ENCODE results near the gene ARMC9.
"Not testable (repeated sequence)": the region's sequence is repeated elsewhere in the genome, so short reads cannot be mapped to it uniquely, and the experiment has no call there.

The ARMC9 gene, protein sequence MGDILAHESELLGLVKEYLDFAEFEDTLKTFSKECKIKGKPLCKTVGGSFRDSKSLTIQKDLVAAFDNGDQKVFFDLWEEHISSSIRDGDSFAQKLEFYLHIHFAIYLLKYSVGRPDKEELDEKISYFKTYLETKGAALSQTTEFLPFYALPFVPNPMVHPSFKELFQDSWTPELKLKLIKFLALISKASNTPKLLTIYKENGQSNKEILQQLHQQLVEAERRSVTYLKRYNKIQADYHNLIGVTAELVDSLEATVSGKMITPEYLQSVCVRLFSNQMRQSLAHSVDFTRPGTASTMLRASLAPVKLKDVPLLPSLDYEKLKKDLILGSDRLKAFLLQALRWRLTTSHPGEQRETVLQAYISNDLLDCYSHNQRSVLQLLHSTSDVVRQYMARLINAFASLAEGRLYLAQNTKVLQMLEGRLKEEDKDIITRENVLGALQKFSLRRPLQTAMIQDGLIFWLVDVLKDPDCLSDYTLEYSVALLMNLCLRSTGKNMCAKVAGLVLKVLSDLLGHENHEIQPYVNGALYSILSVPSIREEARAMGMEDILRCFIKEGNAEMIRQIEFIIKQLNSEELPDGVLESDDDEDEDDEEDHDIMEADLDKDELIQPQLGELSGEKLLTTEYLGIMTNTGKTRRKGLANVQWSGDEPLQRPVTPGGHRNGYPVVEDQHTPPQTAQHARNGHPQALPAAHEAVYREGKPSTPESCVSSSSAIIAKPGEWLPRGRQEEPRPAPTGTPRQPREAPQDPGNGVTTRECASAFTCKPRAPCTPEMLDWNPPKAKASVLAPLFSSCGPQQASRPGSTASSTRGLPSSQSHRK

DNA sequence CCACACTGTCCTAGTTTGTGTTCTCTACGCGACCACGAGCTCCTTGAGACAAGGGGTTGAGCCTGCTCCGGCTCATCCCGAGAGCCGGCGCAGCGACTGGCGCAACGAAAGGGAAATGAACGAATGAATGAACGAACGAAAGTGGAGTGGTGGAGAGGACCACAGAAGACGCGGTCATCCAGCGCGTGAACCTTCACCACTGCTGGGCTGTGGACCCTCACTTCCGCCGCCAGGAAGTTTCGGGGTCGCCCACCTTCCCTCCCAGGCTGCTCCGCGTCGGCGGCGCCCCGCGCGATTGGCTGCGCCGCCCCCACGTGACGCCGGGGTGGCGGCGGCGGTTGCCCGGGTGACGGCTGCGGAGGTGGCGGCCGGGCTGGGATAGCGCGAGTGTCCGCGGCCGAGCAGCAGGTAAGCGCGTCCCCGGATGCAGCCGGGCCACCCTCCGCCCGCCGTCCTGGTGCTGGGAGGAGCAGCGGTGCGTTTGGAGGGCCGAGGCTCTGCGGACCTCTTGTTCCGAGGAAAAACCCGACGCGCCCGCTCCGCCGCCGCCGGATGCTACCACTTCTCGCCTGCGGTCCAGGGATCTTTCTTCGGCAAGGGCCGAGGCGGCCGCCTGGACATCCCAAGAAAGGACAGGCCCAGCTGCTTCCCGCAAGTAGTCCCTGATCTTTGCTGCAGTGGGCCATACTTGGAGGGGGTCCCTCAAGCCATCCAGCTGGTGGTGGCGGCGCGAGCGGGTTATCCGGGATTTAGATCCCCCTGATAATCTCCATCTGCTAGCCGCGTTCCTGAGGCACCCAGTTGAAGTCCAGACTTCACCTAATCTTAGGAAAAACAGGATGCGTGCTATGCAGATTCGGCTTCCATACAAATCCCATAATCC lies at the start of gene ARMC9:
Gene ARMC9, plus strand, starts transcription at position 341 of the 883 bp plus-strand sequence. CDS start 7,608 bp downstream, outside the sequence.
- DNase-seq = peak; percentile 29

DNA sequence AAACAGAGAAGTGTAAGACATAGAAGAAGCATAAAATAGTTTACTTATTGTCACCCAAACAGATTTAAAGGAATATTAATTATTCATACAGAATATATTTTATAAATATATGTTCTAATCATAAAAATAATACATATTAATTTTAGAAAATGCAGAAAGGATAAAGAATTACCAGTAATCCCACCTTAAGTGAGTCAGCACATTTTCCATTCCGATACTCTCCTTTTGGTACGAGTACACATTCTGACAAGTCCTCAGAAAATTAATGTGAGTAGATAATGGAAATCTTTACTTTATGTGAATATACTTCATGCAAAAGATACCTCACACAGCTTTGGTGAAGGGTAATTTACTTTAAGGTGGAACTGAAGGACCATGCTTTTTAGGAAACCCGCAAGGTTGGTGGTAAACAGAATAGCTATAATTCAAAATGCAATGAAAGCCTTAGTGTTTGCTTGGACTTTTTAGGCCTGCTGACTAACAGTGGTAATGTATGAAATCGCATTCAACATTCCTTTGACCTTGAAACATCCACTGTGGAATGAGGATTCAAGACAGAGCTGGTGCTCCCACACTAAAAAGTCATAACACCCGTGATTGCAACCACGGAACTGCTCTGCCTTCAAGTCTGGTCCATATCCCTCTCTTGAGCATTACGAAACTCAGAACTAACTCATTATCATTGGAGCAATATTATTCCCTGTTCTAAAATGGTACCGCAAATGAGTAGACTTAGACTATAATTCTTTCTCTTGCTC lies 45.5 kb upstream of the ARMC9 start:
- DNase-seq = no peak

DNA sequence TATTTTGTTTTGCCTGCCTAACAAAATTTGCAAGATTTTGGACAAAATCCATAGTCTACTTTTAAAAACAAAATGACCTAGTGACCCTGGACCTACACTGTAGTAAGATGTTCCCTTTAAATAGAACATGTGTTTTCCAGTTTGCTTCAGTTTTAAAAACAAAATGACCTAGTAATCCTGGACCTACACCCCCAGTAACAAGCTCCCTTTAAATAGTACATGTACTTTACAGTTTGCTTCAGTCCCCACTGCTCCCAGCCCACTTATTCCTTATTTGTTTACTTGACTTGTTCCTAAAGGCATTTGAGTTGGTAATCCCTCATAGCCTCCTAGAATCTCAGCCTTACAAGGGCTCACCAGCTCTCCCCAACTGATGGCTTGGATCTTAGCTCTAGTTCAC lies 39.1 kb upstream of the ARMC9 start:
- DNase-seq = no peak

DNA sequence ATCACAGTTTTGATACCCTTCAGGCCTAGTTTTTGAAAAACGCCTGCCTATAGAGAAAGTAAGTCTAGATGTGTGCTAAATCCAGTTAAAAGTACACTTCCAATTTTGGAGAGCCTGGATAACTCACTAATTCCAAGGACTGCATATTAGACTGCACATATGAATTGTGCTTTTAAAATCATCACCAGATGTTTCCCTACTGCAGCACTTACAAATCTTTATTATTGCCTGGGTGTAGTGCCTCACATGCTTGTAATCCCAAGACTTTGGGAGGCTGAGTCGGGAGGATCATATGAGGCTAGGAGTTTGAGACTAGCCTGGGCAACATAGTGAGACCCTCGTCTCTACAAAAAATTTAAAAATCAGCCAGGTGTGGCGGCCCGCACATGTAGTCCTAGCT lies 37.7 kb upstream of the ARMC9 start:
- no peak for DNase-seq

DNA sequence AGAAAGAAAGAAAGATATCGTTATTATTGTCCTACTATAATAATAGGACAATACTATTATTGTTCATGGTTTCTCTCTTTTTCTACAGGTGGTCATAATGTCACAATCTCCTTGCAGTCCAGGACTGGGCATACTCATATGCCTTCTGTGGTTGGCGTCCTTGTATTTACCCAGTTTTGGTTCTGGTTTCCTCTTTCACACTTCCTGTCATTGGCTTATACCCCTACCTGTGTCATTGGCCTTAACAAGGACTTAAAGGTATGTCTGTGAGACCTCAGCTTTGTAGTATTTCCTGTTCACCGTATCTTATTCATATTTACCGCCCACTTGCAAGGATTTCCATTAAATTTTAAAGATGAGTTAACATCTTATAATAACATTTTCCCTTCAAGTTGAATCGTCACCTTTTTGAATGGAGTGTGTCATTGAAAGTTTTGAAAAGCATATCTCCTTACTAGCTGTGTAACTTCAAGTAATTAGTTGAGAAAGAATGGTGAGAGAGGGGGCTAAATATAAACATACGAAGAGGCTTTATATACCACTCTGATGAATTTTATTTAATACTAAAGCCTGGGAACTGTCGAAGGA lies 37.1 kb upstream of the ARMC9 start:
- DNase-seq = no peak

DNA sequence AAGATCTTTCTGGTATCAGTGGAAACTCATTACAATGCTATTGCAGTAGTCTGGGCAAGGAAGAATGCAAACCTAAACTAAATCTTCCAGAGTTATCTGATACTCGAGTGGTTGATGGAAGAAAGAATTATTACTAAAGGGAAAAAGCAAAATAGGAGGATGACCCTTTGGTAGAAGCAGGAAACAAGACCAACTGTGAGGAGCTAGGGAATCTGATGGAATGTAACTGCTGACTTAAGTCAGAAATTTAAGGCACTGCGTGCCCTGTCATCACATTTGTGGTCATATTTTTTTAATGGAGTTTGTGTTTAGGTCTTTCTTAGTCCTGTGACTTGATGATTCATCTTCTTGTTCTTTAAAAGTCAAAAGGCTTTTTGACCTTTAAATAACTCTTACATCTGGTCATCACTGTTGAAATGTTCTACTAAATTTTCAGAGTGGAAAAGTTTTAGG lies 36.5 kb upstream of the ARMC9 start:
- no peak for DNase-seq

DNA sequence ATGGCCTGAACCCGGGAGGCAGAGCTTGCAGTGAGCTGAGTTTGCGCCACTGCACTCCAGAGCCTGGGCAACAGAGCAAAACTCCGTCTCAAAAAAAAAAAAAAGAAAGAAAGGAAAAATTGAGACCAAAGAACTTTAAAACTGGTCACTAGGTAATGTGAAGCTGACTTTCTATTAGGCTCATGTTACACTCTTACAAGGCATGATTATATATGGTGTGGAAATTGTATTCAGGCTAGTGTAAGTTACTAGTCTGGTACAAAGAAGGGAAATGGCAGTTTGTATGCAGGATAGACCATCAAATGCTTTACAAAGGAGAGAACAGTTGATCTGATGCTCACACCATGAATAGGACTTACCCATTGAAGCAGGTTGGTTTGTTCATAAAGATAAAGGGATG lies 35.4 kb upstream of the ARMC9 start:
- no peak for DNase-seq

DNA sequence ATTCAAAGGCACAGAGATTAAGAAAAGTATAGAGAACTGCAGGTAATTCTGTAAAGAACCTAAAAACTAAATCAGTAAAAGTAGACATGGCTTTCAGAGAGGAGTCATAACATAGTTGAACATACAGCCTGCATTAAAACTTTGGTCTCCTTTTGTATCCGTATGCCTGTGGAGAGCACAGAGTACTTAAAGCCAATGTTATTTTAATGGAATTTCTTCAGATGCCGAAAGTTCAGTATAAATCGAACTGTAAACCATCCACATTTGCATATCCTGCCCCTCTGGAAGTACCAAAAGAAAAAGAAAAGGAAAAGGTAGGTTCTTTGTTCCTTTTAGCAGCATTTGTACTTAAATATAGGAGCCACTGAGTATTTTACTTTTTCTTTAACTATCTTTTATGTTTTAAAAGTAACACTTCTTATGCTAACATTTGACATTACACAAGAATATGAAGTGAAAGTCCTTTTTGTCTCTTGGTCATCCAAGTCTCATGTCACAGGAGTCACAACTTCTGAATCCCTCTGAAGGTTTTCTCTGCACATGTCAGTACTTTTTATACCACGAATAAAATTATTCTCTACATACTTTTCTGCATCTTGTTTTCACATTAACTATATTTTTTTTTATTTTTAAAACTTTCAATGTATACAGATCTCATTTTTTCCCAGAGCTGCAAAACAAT lies 34.9 kb upstream of the ARMC9 start:
- no peak for DNase-seq

DNA sequence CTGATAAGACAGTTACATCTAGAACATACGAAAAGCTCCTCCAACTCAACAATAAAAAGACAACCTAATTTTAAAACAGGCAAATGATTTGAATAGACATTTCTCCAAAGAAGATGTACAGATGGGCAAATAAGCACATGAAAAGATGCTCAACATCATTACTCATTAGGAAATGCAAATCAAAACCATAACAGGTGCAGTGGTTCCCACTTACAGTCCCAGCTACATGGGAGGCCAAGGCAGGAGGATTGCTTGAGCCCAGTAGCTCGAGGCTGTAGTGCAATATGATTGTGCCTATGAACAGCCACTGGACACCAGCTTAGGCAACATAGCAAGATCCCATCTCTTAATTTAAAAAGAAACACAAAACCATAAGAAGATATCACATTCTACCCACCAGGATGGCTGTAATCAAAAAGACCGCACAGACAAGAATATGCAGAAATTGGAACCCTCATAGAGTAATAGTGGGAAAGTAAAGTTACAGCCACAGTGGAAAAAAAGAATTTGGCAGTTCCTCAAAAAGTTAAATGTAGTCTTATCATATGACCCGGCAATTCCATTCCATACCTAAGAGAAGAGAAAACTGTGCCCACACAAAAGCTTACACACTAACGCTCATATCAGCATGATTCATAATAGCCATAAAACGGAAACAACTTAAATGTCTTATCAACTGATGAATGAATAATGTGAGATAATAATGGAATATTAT lies 30.5 kb upstream of the ARMC9 start:
- no peak for DNase-seq

DNA sequence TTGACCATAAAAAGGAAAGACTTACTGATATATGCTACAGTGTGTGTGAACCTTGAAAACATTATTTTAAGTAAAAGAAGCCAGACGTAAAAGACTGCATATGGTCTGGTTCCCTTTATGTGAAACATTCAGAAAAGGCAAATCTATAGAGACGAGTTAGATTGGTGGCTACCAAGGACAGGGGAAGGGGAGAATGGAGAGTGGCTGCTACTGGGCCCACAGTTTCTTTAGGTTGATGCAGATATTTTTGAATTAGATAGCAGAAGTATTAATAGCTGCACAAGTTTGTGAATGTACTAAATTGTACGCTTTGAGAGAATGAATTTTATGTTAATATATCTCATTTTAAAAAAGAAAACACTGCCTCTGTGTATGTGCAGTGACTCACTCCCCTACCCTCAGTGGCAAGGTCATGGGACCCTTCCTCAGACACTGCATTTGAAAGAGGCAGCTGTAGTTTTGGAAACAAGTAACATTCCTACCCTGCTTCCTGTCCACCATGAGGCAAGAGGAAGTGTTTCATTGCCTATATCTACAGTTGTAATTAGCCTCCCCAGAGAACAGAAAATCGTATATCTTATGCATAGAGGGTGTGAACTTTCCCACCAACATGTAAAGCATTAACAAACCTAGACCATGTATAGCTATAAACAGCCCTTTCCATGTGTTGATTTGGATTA lies 29.8 kb upstream of the ARMC9 start:
- DNase-seq = no peak

DNA sequence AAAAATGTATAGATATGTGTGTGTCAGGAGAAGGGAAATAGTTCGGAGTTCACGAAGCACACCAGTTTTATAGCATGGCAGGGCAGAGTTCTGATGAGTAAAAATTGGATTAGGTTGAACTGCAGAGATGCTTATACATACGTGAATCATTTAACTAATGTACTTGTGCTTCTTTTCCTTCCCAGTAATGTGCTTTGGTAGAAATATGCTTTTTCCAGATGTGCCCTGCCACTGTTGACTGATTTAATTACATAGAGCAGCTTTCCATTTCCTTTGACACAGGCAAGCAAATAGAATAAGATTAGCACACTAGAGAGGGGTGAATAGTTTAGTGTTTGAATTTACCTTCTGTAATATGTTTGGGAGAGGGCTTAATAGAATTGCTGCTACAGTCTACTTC lies 28.9 kb upstream of the ARMC9 start:
- no peak for DNase-seq

DNA sequence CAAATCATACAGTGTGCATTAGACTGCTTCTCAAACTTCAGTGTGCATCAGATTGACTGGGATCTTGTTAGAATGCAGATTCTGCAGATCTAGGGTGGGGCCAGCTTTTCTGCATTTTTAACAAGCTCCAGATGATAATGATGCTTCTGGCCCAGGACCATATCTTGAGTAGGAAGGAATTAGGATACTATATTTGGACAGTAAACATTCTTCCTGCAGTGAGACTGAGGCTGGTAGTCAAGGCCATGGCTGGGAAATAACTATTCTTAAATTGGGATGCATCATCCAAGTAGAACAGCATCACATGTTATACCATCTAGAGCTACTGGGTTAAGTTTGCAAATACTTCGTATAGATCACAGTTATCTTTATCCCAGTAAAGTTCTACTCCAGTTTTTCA lies 28.4 kb upstream of the ARMC9 start:
- DNase-seq = no peak

DNA sequence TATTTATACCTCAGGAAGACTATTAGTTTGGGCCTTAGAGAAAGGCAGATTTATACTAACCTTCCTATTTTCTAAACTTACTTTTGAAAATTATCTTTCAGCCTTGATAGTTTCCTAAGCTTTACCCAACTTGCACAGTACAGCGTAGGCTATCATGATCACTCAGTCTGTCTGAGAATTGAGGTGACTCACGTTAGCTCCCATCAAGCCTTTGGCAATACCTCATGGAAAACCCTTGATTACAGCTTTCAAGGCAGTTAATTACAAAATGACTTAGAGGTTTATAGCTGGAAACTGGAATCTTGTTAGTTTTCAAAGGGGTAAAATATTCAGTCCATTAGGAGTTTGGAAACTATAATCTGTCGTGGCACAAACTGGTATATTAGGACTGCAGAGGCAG lies 26.4 kb upstream of the ARMC9 start:
- DNase-seq = no peak

DNA sequence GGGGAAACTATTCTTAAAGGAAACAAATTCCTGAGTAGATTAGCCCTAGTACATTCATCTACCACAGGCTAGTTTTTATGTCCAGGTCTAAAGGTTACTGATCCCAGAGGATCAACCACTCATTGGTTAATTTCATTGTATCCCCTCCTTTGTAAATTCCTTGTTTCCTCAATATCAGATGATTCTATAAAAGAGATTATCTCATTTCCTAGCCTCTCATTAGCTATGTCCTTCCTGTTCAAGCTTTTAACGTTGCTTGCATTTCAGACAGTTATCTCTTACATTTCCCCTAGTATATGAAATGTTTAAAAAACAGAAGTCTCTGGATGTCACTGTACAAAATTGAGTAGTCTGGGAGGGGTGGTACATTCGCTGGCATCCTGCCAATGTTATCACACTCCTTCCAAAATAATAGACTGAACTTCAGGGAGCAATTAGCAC lies 24.2 kb upstream of the ARMC9 start:
- DNase-seq = no peak

DNA sequence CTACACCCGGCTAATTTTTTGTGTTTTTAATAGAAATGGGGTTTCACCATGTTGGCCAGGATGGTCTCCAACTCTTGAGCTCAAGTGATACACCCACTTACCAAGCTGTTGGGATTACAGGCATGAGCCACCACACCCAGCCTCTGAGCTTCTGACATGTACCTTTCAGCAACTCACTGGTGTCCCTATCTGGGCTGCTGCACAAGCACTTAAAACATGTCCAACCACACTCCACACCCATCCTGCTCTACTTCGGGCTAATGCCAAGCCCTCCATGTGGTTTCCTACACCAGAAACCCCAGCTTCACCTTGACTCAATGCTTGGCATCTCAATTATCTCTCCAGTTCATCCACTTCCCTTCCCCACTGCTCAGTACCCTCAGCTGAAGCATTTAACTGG lies 22.4 kb upstream of the ARMC9 start:
- no peak for DNase-seq

DNA sequence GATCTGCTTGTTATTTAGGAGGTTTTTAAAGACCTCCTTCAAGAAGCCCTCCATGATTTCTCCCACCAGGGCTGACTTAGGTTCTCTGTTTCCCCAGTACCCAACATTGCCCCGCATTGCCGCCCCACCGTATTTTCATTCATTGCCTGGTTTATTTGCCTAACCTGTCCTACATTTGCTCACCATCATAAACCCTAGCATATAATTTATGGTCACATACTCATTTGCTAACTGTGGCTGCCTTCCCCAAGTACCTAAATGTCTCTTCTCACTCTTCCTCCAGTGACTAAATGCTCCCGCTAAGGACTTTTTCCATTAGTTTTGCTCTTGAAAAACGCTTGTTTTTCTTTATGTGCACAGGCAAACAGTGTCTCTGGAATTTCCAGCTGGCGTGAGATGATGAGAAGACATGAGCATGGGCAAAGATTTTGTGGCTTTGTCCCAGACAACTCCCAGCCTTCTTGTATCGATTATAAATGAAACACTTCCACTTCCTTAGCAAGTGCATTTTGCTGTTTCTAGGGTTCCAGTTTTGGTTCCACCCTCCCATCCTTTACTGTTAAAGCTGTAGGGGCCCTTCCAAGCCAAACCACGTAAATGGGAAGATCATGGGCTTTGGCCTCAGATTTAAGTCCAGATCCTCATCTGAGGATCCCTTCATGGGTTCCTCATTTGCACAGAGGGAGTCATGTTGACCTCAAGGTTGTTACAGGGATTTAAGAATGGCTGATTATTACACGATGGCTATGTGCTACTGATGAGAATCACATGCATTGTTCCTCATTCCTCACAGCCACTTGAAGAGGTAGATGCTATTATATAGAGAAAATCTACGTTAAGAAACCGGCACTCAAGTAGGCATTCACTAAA lies 21.0 kb upstream of the ARMC9 start:
- no peak for DNase-seq

DNA sequence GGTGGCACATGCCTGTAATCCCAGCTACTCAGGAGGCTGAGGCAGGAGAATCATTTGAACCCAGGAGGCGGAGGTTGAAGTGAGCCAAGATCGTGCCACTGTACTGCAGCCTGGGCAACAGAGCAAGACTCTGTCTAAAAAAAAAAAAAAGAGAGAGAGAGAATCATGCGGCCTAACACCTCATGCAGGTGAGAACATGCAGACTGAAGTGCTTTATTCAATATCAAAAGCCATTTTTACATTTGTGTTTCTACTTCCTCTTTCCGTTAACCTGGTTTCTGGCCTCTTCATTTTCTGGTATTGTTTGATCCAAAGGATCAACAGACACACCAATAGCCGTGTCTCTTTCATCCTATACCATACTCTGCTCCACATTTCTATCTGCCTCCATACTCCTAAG lies 19.6 kb upstream of the ARMC9 start:
- not testable (repeated sequence) for DNase-seq

DNA sequence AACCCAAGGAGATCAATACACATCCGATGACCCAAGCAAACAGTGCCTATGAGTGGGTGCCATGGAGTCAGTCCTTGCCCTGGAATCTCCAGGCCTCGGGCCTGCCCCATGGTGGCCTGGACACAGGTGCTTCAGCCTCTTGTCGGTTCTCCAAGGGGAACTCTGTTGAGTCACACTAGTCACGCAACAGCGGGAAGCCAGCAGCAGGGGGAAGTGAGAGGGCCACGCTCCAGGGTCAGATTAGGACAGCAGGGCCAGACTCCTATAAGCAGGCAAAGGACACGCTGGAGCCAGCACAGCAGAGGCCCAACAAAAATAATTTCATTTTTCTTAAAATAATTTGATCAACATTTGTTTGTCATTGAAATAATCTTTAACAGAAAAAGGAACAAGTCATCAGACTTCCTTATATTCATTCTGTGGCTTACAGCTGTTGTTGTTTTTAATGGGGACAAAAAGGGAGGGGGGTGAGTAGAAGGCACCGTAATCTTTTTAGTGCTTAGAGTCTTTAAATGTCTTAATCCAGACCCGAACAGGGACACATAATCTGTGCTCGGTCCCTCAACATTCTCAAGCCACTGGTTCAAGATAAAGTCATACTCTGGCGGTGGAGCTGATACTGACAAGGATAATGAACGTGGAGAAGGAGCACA lies 16.4 kb upstream of the ARMC9 start:
- DNase-seq = no peak

All from DMS79 (cell line).